ENCODE measurements around the gene SNX8. TPM values are rescaled to one million over a fixed set of nuclear protein-coding genes. Genes with fewer than 3 reads are reported as not detected.

The SNX8 gene
- total and polyA plus RNA-seq, 9 of the 15 experiments (the other 6 are each of a cell fraction or from before 2014, with no cell fraction given): 2.7 to 51.6 (median 16.9) TPM

DNA sequence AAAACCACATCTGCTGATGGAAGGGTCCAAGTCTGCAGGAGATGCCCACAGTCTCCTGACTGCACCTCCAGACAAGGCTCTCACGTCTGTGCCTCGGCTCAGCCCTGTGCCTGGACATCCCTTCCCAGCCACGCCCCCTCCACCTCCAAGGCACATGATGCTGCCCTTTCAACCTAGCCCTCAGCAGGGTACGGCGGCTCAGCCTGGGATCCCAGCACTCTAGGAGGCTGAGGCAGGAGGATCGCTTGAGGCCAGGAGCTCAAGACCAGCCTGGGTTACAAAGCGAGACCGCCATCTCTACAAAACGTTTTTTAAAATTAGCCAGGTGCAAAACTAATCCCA lies 95.8 kb downstream of the SNX8 start (continued):
- TF ChIP-seq, protein P1, sequence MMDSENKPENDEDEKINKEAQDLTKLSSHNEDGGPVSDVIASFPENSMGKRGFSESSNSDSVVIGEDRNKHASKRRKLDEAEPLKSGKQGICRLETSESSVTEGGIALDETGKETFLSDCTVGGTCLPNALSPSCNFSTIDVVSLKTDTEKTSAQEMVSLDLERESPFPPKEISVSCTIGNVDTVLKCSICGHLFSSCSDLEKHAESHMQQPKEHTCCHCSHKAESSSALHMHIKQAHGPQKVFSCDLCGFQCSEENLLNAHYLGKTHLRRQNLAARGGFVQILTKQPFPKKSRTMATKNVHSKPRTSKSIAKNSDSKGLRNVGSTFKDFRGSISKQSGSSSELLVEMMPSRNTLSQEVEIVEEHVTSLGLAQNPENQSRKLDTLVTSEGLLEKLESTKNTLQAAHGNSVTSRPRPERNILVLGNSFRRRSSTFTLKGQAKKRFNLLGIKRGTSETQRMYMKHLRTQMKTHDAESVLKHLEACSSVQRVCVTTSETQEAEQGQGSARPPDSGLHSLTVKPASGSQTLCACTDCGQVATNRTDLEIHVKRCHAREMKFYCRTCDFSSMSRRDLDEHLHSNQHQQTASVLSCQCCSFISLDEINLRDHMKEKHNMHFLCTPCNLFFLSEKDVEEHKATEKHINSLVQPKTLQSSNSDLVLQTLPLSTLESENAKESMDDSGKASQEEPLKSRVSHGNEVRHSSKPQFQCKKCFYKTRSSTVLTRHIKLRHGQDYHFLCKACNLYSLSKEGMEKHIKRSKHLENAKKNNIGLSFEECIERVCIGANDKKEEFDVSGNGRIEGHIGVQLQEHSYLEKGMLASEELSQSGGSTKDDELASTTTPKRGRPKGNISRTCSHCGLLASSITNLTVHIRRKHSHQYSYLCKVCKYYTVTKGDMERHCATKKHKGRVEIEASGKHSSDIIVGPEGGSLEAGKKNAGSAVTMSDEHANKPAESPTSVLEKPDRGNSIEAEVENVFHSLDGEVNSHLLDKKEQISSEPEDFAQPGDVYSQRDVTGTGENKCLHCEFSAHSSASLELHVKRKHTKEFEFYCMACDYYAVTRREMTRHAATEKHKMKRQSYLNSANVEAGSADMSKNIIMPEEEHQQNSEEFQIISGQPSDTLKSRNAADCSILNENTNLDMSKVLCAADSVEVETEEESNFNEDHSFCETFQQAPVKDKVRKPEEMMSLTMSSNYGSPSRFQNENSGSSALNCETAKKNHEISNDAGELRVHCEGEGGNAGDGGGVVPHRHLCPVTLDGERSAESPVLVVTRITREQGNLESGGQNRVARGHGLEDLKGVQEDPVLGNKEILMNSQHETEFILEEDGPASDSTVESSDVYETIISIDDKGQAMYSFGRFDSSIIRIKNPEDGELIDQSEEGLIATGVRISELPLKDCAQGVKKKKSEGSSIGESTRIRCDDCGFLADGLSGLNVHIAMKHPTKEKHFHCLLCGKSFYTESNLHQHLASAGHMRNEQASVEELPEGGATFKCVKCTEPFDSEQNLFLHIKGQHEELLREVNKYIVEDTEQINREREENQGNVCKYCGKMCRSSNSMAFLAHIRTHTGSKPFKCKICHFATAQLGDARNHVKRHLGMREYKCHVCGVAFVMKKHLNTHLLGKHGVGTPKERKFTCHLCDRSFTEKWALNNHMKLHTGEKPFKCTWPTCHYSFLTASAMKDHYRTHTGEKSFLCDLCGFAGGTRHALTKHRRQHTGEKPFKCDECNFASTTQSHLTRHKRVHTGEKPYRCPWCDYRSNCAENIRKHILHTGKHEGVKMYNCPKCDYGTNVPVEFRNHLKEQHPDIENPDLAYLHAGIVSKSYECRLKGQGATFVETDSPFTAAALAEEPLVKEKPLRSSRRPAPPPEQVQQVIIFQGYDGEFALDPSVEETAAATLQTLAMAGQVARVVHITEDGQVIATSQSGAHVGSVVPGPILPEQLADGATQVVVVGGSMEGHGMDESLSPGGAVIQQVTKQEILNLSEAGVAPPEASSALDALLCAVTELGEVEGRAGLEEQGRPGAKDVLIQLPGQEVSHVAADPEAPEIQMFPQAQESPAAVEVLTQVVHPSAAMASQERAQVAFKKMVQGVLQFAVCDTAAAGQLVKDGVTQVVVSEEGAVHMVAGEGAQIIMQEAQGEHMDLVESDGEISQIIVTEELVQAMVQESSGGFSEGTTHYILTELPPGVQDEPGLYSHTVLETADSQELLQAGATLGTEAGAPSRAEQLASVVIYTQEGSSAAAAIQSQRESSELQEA (IDR thresholded peaks at IDR 0.05; ENCODE audit: low read depth): no peak
- no peak for TF ChIP-seq ZNF253 (CRISPR knock-in tag; conservative IDR thresholded peaks at IDR 0.05)
- TF ChIP-seq TEAD2 (tag; IDR thresholded peaks at IDR 0.05): no peak
- no peak for TF ChIP-seq TEAD1 (CRISPR knock-in tag; IDR thresholded peaks at IDR 0.05)
- TF ChIP-seq SMARCA5 (IDR thresholded peaks at IDR 0.05): no peak
- TF ChIP-seq, protein P2, sequence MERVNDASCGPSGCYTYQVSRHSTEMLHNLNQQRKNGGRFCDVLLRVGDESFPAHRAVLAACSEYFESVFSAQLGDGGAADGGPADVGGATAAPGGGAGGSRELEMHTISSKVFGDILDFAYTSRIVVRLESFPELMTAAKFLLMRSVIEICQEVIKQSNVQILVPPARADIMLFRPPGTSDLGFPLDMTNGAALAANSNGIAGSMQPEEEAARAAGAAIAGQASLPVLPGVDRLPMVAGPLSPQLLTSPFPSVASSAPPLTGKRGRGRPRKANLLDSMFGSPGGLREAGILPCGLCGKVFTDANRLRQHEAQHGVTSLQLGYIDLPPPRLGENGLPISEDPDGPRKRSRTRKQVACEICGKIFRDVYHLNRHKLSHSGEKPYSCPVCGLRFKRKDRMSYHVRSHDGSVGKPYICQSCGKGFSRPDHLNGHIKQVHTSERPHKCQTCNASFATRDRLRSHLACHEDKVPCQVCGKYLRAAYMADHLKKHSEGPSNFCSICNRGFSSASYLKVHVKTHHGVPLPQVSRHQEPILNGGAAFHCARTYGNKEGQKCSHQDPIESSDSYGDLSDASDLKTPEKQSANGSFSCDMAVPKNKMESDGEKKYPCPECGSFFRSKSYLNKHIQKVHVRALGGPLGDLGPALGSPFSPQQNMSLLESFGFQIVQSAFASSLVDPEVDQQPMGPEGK (CRISPR knock-in tag; IDR thresholded peaks at IDR 0.05; ENCODE audit: borderline replicate concordance): no peak
- TF ChIP-seq, protein P3, sequence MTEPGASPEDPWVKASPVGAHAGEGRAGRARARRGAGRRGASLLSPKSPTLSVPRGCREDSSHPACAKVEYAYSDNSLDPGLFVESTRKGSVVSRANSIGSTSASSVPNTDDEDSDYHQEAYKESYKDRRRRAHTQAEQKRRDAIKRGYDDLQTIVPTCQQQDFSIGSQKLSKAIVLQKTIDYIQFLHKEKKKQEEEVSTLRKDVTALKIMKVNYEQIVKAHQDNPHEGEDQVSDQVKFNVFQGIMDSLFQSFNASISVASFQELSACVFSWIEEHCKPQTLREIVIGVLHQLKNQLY (CRISPR knock-in tag; conservative IDR thresholded peaks at IDR 0.05): no peak
- TF ChIP-seq, protein P4, sequence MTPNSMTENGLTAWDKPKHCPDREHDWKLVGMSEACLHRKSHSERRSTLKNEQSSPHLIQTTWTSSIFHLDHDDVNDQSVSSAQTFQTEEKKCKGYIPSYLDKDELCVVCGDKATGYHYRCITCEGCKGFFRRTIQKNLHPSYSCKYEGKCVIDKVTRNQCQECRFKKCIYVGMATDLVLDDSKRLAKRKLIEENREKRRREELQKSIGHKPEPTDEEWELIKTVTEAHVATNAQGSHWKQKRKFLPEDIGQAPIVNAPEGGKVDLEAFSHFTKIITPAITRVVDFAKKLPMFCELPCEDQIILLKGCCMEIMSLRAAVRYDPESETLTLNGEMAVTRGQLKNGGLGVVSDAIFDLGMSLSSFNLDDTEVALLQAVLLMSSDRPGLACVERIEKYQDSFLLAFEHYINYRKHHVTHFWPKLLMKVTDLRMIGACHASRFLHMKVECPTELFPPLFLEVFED (CRISPR knock-in tag; conservative IDR thresholded peaks at IDR 0.05): no peak
- no peak for TF ChIP-seq ZNF311 (CRISPR knock-in tag; IDR thresholded peaks at IDR 0.05)
- no peak for TF ChIP-seq NFE2 (IDR thresholded peaks at IDR 0.05; ENCODE audit: low read depth)
- TF ChIP-seq ZNF384 (IDR thresholded peaks at IDR 0.05; ENCODE audit: low read depth, low read length): no peak
- TF ChIP-seq NFATC3 (IDR thresholded peaks at IDR 0.05): no peak
- TF ChIP-seq RBM39 (optimal IDR thresholded peaks at IDR 0.05; ENCODE audit: low read depth, low read length): no peak

Measured in K562 (cell line).